Neural progenitor cell (in vitro differentiated cells): ENCODE data around the gene TSGA10IP.

ENCODE experiments used
- CTCF ChIP-seq: fragments of 200-600 bp; sonication (generic); IDR thresholded peaks from 2 replicates; pipeline ENCODE4 v1.5.1; 2017; ENCODE audit warnings: antibody characterized with exemption, mild to moderate bottlenecking
- EZH2 ChIP-seq: fragments of 200-600 bp; sonication (generic); IDR thresholded peaks from 2 replicates; pipeline ENCODE4 v1.6.1; 2017; ENCODE audit warnings: antibody characterized with exemption, mild to moderate bottlenecking, moderate library complexity
- EZH2phosphoT487 ChIP-seq: fragments of 200-600 bp; sonication (generic); IDR thresholded peaks from 2 replicates; pipeline ENCODE4 v1.6.1; 2017; ENCODE audit warnings: antibody characterized with exemption

GRCh38 chr11:65900899-65901180 lies 44.4 kb upstream of the TSGA10IP start:
- TF ChIP-seq CTCF = no peak
- no peak for TF ChIP-seq EZH2phosphoT487
- no peak for TF ChIP-seq EZH2
